ENCODE measurements around the gene ELL2.

Gene ELL2

DNA sequence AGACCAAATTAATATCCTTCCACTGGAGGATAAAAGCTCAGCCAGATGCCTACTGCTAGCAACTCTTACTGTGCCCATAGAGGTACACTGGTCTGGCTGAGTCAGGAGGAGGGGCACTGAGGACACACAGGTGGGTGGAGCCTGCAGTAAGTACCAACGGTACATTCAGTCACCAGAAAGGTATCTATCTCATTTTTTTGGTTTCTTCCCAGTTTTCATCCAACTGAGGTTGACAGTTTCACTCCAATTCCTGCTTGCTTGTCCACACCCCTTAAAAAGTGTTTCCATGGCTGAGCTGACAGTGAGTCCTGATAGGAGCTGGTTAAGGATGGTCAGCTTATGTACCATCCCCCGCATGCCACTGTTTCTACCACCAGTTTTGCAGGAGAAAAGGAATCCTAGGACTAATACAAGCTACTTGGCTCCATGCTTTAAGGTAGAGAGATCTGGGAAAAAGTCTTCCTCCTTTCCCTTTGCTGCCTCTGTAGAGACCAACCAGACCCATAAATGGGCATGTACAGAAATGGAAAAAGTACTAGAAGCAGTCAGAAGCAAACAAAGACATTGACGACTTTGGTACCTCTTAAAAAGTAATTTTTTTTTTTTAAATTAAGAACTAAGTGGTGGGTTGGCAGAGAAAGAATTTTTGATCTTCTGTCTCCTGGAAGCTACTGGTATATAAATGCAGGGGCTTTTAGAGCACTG lies 3.2 kb downstream of the ELL2 start:
- Histone ChIP-seq H3K27ac (ENCODE audit: poor library complexity, severe bottlenecking) (peak overlapping the region; percentile 84), H3K27me3 (ENCODE audit: insufficient read depth, poor library complexity, severe bottlenecking) (no peaks in the 10 kb centered on the region), H3K36me3 (ENCODE audit: low read depth) (peaks cover 68% of the 10 kb centered on the region), H3K9me3 (ENCODE audit: severe bottlenecking) (no peaks in the 10 kb centered on the region), H3K4me3 (ENCODE audit: severe bottlenecking) (peak overlapping the region; percentile 89), H3K4me1 (ENCODE audit: insufficient read depth, poor library complexity, severe bottlenecking) (peaks cover 54% of the 10 kb centered on the region)
- TF ChIP-seq, protein P1, sequence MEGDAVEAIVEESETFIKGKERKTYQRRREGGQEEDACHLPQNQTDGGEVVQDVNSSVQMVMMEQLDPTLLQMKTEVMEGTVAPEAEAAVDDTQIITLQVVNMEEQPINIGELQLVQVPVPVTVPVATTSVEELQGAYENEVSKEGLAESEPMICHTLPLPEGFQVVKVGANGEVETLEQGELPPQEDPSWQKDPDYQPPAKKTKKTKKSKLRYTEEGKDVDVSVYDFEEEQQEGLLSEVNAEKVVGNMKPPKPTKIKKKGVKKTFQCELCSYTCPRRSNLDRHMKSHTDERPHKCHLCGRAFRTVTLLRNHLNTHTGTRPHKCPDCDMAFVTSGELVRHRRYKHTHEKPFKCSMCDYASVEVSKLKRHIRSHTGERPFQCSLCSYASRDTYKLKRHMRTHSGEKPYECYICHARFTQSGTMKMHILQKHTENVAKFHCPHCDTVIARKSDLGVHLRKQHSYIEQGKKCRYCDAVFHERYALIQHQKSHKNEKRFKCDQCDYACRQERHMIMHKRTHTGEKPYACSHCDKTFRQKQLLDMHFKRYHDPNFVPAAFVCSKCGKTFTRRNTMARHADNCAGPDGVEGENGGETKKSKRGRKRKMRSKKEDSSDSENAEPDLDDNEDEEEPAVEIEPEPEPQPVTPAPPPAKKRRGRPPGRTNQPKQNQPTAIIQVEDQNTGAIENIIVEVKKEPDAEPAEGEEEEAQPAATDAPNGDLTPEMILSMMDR (IDR thresholded peaks at IDR 0.05; ENCODE audit: poor library complexity, severe bottlenecking) = no peak
- ATAC-seq (ENCODE audit: low read depth) (peak; percentile 39), DNase-seq (ENCODE audit: low spot score) (peak; percentile 74)

DNA sequence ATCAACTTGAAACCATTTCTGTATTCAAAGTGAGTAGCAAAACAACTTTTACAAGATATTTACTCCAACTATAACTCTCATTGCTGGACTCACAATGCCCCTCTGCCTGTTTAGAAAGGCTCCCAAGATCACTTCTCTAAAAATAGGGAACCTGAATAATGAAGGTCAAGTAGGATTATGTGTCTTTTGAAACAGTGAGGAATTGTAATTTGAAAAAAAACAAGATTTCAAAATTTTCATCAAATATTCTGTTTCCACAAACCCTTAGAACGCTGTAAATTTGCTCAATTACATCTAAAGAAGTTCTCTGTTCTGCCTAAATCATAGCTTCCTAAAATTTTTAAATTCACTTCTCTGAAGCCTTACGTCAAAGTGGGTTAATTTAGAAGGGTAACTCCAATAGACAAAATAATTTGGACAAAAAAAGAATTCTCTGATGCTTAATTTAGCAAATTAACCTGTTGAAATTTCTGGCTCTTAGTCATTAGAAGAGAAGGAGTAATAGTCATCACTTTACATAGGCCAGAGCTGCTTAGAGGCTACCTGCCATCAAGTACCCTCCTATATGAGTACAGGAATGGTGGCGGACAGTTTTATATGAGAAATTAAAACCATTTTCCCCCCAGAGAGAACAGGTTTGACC lies 4.0 kb downstream of the ELL2 start:
- peak overlapping the region; percentile 84 for H3K27ac ChIP-seq (ENCODE audit: poor library complexity, severe bottlenecking)
- H3K27me3 ChIP-seq (ENCODE audit: insufficient read depth, poor library complexity, severe bottlenecking) = no peaks in the 10 kb centered on the region
- TF ChIP-seq, protein P1 (IDR thresholded peaks at IDR 0.05; ENCODE audit: poor library complexity, severe bottlenecking) = no peak
- H3K4me1 ChIP-seq (ENCODE audit: insufficient read depth, poor library complexity, severe bottlenecking) = peaks cover 50% of the 10 kb centered on the region
- peaks cover 76% of the 10 kb centered on the region for H3K36me3 ChIP-seq (ENCODE audit: low read depth)
- no peak for DNase-seq (ENCODE audit: low spot score)
- no peaks in the 10 kb centered on the region for H3K9me3 ChIP-seq (ENCODE audit: severe bottlenecking)
- peak overlapping the region; percentile 89 for H3K4me3 ChIP-seq (ENCODE audit: severe bottlenecking)
- ATAC-seq (ENCODE audit: low read depth) = no peak

DNA sequence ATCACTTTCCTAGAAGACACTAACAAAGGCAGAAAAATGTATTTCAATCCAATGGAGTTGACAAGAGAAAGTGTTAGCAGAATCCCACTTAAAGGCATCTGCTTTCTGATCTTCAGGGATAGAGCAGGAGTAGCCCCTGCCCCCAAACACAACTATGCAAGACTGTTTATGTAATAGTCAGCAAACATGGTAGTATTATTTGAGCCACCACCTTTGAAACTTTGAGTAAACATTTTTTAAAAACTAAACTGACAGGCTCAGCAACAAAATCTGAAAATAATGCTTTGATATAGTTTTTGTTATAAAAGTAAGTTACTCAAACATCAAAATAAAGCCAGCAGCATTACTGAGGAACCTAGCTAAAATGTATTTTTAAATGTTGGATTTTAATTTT lies 4.8 kb downstream of the ELL2 start:
- H3K27me3 ChIP-seq (ENCODE audit: insufficient read depth, poor library complexity, severe bottlenecking) = no peaks in the 10 kb centered on the region
- H3K4me1 ChIP-seq (ENCODE audit: insufficient read depth, poor library complexity, severe bottlenecking) = peaks cover 46% of the 10 kb centered on the region
- no peak overlapping the region for H3K27ac ChIP-seq (ENCODE audit: poor library complexity, severe bottlenecking)
- H3K4me3 ChIP-seq (ENCODE audit: severe bottlenecking) = no peak overlapping the region
- TF ChIP-seq, protein P1 (IDR thresholded peaks at IDR 0.05; ENCODE audit: poor library complexity, severe bottlenecking) = no peak
- ATAC-seq (ENCODE audit: low read depth) (no peak), DNase-seq (ENCODE audit: low spot score) (no peak)
- peaks cover 84% of the 10 kb centered on the region for H3K36me3 ChIP-seq (ENCODE audit: low read depth)
- no peaks in the 10 kb centered on the region for H3K9me3 ChIP-seq (ENCODE audit: severe bottlenecking)

DNA sequence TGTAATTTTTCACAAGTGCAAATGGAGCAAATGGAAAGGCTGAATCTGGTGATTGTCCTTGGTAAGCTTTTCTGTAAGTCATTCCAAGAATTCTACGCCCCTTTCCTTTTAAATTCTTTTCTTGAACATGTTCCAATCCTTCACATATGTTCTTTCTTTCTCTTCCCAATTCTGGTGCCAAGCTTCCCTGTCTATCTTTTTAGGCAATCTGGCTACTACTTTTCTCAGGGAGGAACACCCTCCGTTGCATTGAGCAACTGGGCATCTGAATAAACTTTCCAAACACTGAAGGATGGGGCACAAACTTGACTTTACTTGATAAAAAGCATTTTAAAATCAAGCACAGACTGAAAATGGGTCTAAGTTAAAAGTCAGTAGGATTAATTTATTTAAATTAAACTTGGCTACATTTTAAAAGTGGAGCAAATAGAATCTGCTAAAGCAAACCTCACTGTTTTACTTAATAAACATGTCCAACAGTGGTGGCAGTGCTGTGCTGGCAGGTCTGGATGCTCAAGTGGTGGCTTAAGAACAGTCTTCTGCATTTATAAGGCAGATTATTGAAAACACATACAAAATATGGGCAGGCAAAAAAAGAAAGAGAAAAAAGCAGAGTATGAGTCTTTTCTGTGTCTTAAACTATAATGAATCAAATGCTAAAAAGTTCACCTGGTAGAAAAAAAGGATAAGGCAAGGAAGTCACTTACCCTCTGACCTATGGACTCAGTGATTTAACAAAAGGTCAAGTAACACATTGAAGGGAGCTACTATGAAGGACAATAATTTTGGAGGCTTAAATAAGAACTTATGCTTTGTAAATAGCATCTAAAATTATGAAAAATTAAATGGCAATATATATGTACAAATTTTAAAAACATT lies 5.4 kb downstream of the ELL2 start:
- Histone ChIP-seq H3K27ac (ENCODE audit: poor library complexity, severe bottlenecking) (peak overlapping the region; percentile 5), H3K36me3 (ENCODE audit: low read depth) (peaks cover 90% of the 10 kb centered on the region), H3K4me1 (ENCODE audit: insufficient read depth, poor library complexity, severe bottlenecking) (peaks cover 52% of the 10 kb centered on the region), H3K27me3 (ENCODE audit: insufficient read depth, poor library complexity, severe bottlenecking) (no peaks in the 10 kb centered on the region), H3K4me3 (ENCODE audit: severe bottlenecking) (no peak overlapping the region), H3K9me3 (ENCODE audit: severe bottlenecking) (no peaks in the 10 kb centered on the region)
- DNase-seq (ENCODE audit: low spot score) (no peak), ATAC-seq (ENCODE audit: low read depth) (no peak)
- TF ChIP-seq, protein P1 (IDR thresholded peaks at IDR 0.05; ENCODE audit: poor library complexity, severe bottlenecking) = no peak
